SHP77 treated with DMSO at 0.1 percent for 48 hours (cell line): ENCODE measurements around the gene CDRT4.
"Not testable (repeated sequence)": the region's sequence is repeated elsewhere in the genome, so short reads cannot be mapped to it uniquely, and the experiment has no call there.

Source experiments
- DNase-seq: peaks from one replicate; lab custom pipeline; 2025; lab: John Stamatoyannopoulos, UW

The CDRT4 gene

GRCh38 chr17:15467592-15467991 lies at the start of gene CDRT4:
CDRT4 (minus strand) TSS chr17:15467621; CDS start chr17:15440238, 27,383 bp downstream.
- no peak for DNase-seq

- no peak for DNase-seq
These were observed 48.7 kb upstream of the CDRT4 start for GRCh38 chr17:15516150-15516549.

DNA sequence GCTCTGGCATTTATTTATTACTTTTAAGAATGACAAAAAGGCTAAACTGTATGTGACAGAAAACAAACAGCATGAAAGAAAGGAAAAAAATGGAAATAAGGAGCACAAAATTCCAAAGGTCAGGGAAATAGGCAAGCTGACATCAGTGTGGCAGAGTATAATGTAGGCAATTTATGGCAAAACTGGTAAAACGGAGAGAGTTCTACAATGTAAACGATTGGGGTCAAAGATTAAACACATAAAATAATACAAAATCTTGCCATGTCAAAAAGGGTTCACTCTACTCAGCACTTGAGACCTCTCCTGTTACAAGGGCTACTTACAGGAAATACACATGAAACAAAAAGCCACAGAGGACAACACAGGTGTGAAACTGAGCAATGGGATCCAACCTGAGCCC lies 47.0 kb upstream of the CDRT4 start:
- DNase-seq = no peak

DNA sequence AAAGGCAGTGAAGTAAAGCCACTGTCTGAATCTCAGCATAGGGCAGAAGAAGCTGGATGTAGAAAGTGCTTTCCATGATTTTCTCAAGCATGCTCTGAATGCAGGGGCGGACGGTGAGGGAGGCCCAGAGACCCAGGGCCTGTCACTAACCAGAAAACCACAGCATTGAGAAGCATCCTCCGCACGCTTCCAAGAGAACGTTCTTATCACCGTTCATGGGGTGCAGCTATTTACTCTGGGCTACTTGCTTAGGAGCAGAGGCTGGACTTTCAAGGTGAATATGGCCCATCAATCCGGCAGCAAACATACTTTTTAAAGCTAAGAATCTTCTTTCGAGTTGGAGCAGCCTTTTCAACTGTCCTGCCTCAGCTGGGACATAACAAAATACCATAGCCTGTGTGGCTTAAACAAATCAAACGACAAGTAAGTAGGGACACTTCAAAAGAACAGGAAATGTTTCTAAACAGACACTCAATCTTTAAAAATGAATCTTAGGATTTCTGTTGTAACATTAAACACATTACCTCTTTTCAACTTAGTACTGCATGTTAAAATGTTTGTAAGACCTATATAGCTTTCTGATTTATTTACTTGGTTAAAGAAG lies 46.5 kb upstream of the CDRT4 start:
- DNase-seq = no peak

- no peak for DNase-seq
These were observed 45.8 kb upstream of the CDRT4 start for GRCh38 chr17:15513058-15513791.

DNA sequence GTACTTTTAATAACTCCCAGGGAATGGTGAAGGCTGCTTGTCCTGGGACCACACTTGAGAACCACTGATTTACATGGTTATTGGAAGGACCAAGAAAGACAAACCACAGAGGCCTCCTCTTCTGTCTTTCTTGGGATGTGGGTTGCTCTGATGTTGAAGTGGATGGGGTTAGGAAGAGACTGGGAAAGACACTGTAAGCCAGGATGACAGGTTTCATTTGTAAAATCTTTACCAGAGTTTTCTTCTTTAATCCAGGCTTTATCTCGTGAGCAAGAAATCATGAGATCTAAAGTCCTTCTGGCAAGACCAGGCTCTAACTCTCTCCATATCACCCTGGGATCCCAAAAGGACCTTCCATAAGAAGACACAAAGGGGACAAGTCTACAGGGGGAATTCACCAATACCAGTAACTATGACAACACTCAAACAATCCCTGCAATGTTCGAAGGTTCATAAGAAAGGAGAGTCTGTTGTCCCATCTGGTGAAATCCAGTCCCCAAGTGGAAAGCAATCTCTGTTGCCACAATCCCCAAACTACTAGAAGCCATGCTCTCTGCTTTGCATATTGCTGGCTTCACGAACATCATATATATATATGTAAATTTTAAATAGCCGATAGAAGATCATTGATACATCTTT lies 44.8 kb upstream of the CDRT4 start:
- DNase-seq = no peak

- no peak for DNase-seq
These were observed 43.7 kb upstream of the CDRT4 start for GRCh38 chr17:15511142-15511541.

- no peak for DNase-seq
These were observed 42.9 kb upstream of the CDRT4 start for GRCh38 chr17:15510361-15510760.

DNA sequence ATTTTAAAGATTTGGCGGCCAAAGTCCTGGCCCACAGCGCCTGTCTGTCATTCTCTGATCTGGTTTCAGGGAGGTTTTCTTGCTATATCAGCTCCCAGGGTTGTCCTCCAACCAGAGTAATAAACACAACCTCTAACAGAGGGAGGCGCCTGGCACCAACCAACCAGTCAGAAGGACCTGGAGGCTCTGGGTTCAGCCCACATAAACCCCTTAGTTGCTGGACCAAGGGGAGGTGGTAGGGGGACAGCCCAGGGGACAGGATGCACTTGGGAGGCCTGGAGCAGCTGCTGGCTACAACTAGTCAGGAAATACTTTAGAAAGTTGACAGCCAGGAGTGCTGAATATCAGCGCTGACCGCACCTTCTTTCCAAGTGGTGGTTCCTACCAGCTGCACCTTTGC lies 41.7 kb upstream of the CDRT4 start:
- DNase-seq = no peak

DNA sequence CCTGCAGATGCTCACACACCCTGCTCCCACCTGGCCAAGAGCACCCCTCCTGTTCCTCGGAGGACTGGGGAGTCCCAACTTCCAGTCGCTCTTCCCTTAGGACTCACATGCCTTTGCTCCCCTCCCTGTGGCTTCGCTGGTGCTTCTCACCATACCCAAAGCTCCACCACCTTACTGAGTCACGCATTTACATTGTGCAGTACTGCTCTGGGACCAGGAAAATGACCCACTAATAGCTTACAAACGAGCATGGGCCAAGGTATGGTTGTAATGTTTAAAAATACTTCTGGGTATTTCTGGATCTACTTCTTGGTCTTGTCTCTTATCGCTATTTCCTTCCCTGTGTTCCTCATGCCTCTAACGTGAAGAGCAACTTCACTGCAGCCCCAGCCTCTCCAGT lies 41.0 kb upstream of the CDRT4 start:
- DNase-seq = no peak

DNA sequence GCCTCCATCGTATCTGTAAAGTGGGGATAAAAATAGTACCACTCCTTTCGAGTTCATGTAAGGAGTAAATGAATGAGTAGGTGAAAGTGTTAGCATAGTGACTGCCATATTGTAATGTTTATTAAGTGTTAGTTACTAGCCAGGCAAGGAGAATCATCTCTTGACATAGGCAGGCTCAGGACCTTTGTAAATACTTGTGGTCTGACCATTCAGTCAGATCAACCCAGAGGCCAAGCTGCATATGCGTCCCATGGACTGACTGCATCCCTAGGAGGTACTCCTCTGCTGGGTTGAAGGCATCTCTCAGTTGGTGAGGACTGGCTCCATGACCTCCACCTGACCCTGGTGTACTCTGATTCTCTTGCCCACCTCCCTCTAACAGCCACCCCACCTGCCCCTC lies 40.5 kb upstream of the CDRT4 start:
- no peak for DNase-seq

DNA sequence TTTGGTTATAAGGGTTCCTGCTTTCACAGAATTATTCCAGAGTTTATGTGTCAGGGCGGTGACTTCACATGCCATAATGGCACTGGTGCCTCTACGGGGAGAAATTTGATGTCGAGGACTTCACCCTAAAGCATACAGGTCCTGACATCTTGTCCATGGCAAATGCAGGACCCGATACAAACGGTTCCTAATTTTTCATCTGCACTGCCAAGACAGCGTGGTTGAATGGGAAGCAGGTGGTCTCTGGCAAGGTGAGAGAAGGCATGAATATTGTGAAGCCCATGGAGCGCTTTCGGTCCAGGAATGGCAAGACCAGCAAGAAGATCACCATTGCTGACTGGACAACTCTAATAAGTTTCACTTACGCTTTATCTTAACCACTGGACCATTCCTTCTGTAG lies 39.6 kb upstream of the CDRT4 start:
- no peak for DNase-seq

DNA sequence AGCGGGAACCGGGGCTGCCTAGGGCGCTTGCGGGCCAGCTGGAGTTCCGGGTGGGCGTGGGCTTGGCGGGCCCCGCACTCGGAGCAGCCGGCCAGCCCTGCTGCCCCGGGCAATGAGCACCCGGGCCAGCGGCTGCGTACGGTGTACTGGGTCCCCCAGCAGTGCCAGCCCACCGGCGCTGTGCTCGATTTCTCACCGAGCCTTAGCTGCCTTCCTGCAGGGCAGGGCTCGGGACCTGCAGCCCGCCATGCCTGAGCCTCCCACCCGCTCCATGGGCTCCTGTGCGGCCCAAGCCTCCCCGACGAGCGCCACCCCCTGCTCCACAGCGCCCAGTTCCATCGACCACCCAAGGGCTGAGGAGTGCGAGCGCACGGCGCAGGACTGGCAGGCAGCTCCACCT lies 38.3 kb upstream of the CDRT4 start:
- DNase-seq = not testable (repeated sequence)

DNA sequence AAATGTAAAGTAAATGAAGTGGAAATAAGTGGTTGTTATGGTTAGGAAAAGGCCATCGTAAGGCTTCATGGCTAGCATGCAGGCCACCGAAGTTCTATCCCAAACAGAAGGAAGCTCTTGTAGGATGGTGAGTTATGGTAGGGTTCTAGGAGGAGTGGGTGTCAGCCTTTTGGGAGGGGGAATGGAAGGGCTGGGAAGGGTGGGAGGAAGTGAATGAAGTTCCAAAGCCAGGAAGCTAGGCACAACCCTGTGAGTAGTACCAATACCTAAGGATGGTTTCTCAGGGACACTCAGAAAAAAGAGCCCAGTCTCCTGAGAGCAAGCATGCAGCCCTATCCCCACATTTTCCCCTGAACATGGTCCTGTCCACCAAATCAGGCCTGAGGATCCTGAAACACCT lies 36.3 kb upstream of the CDRT4 start:
- no peak for DNase-seq

DNA sequence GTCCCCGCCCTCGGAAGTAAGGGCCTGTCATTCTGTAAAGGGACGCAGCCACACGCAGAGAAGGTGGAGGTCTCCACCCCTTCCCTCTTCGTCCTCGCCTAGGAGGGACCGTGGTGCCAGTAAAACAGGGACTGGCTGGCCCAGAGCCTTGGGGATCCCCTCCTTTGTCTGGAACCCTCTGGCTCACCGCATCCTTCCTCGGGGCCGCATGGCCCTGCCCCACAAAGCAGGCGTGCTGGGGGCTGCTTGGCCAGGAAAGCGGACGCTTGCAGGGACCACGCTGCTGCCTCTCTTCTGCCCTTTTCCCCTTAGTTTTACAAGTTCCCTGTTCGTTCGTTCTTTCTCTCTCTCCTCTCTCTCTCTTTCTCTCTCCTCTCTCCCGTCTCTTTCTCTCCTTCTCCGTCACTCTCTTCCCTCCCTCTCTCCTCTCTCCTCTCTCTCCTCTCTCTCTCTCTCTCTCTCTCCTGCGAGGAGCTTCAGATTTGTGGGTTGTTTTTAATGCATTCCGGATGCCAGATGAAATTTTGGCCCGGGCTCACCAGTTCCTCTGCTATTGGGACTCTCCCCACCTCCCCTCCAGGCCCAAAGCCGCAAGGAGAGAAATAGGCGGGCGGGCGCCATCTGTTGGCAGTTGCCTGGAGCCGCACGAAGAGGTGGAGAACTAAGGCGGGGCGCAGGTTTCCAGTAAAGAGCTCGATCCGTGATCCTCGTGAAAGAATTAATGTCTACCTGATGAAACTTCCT lies 35.1 kb upstream of the CDRT4 start:
- DNase-seq = peak; percentile 49

- no peak for DNase-seq
These were observed 34.4 kb upstream of the CDRT4 start for GRCh38 chr17:15501793-15502192.

DNA sequence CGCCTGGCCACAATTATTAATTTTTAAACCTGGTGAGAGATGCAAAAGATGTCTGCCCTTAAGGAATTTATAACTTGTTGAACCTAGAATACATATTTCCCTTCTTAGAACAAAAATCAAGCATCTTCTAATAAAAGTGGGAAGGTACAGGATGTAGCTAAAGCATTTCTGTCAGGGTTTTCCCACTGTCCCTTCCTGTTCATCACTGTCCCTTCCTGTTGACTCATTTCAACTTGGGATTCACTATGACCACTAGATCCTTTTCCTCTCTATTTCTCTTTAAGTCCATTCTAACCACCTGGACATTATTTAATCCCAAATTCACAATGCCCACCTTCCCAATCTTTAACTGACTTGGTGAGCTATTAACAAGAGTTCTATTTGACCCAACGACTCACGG lies 33.9 kb upstream of the CDRT4 start:
- no peak for DNase-seq

DNA sequence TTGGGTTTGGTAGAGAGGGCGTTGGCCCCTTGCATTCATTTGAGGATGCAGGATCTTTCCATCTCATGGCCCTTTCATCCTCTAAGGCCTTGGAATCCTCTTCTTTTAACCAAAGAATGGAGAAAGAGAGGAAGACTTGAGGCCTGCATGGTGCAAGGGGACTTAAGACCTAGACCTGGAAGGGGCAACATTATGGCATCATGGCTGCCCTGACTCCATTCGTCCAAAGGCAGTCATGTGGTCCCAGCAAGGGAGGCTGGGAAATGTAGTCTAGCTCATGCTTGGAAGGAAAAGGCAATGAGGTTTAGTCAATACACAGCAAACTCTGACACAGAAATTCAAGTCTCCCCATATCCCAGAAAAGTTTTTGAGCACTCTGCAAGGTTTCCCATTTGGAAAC lies 30.7 kb upstream of the CDRT4 start:
- DNase-seq = no peak

DNA sequence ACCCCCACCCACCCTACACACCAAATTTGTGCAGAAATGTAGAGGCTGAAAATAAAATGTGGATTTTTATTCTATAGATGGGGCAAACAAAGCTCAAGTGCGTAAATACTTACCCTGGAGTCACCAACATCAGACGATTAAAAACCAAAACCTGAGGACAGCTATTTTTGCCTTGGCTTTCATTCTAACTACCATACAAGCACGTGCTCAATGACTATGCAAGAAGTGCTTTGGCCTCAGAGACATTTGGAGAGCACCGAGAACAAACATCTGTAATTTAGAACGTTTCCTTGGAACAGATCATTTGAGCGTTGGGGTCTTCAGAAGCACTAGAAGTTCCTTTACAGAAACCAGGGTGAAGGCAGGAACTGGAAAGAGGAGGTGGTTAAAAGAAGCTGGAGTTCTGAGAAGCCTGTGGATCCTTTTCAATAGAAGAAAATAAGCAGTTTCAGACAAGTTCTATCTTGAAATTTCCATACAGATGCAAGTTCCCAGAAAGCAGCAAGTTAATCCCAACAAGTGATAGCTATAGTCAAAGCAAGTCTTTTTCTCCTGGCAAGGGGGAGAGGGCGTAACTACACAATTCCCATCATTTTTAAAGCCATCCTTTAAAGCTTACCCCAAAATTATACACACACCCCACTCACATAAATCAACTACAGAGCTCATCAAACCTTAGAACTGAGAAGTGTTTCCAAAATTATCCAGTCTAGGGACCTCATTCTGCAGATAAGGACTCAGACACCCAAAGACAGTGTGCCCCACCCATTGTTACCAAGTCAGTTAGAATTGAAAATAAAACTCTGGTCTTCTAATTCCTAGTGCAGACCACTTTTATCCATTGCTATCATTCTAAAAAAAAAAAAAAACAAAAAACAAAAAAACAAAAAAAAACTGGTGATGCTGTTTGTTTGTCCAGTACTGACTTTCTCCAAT lies 29.6 kb upstream of the CDRT4 start:
- DNase-seq = no peak

GRCh38 chr17:15494821-15495220 lies 27.4 kb upstream of the CDRT4 start:
- no peak for DNase-seq

- DNase-seq = no peak
These were observed 26.2 kb upstream of the CDRT4 start for GRCh38 chr17:15493693-15494035.
